Left renal pelvis (tissue), 4 donors: ENCODE data around the gene TOB1. TPM values are rescaled to one million over a fixed set of nuclear protein-coding genes. Genes with fewer than 3 reads are reported as not detected.
A peak's percentile ranks its signal among the peaks of the same experiment; 100 is the strongest.
"Not testable (repeated sequence)": the region's sequence is repeated elsewhere in the genome, so short reads cannot be mapped to it uniquely, and the experiment has no call there.

Experiments
- DNase-seq, 4 donors: peaks; one replicate each; pipeline ENCODE4 v3.0.0-alpha.2; 2013; ENCODE audit warnings: low read depth in 4 of 4, low spot score in 3 of 4
- polyA plus RNA-seq, 4 donors: library from polyadenylated mRNA; unstranded; fragments of 120-200 nt; gene quantifications; one replicate each; pipeline ENCODE4 v1.2.1, GENCODE V29; 2013; ENCODE audit not compliant: insufficient read length in 4 of 4

Gene TOB1
- polyA plus RNA-seq, 4 donors, result 45.2 to 70.8 (median 47.9) TPM

- no peak for DNase-seq
Measured at GRCh38 chr17:50871364-50871763, 5.2 kb upstream of the TOB1 start.

GRCh38 chr17:50868602-50869001, 2.4 kb upstream of the TOB1 start:
- no peak for DNase-seq

GRCh38 chr17:50868140-50868438, 1.9 kb upstream of the TOB1 start:
- no peak for DNase-seq

GRCh38 chr17:50867363-50868139, 1.4 kb upstream of the TOB1 start:
- DNase-seq, result peak; percentile 91 to 96 (median 94)

GRCh38 chr17:50866950-50867362, 802 bp upstream of the TOB1 start:
- DNase-seq, result peak in 1 of 4 donors; percentile 39

- DNase-seq, result no peak
Measured at GRCh38 chr17:50865868-50866260, 290 bp downstream of the TOB1 start.

GRCh38 chr17:50865060-50865867, 890 bp downstream of the TOB1 start:
- DNase-seq, result peak in 1 of 4 donors; percentile 59

GRCh38 chr17:50864747-50865059, 1.5 kb downstream of the TOB1 start:
- DNase-seq, result no peak

GRCh38 chr17:50863931-50864330, 2.2 kb downstream of the TOB1 start:
- no peak for DNase-seq

GRCh38 chr17:50863221-50863843, 2.8 kb downstream of the TOB1 start:
- no peak for DNase-seq

- DNase-seq, result no peak
Measured at GRCh38 chr17:50861822-50862528, 4.2 kb downstream of the TOB1 start.

- no peak for DNase-seq
Measured at GRCh38 chr17:50861334-50861676, 4.8 kb downstream of the TOB1 start.

GRCh38 chr17:50859727-50860126, 6.4 kb downstream of the TOB1 start:
- not testable (repeated sequence) for DNase-seq

- DNase-seq, result no peak
Measured at GRCh38 chr17:50858486-50859225, 7.5 kb downstream of the TOB1 start.

- DNase-seq, result no peak
Measured at GRCh38 chr17:50856431-50856830, 9.7 kb downstream of the TOB1 start.

GRCh38 chr17:50855708-50856330, 10.3 kb downstream of the TOB1 start:
- no peak for DNase-seq

- DNase-seq, result no peak
Measured at GRCh38 chr17:50853781-50854180, 12.4 kb downstream of the TOB1 start.

GRCh38 chr17:50853015-50853615, 13.0 kb downstream of the TOB1 start:
- DNase-seq, result no peak

- DNase-seq, result no peak
Measured at GRCh38 chr17:50850640-50851039, 15.5 kb downstream of the TOB1 start.

- DNase-seq, result no peak
Measured at GRCh38 chr17:50848711-50849110, 17.4 kb downstream of the TOB1 start.
